DMS153 (cell line): Measurements from ENCODE around the gene HBS1L.

Experiments used
- DNase-seq: peaks from one replicate; lab custom pipeline; 2025; lab: John Stamatoyannopoulos, UW

Gene HBS1L

DNA sequence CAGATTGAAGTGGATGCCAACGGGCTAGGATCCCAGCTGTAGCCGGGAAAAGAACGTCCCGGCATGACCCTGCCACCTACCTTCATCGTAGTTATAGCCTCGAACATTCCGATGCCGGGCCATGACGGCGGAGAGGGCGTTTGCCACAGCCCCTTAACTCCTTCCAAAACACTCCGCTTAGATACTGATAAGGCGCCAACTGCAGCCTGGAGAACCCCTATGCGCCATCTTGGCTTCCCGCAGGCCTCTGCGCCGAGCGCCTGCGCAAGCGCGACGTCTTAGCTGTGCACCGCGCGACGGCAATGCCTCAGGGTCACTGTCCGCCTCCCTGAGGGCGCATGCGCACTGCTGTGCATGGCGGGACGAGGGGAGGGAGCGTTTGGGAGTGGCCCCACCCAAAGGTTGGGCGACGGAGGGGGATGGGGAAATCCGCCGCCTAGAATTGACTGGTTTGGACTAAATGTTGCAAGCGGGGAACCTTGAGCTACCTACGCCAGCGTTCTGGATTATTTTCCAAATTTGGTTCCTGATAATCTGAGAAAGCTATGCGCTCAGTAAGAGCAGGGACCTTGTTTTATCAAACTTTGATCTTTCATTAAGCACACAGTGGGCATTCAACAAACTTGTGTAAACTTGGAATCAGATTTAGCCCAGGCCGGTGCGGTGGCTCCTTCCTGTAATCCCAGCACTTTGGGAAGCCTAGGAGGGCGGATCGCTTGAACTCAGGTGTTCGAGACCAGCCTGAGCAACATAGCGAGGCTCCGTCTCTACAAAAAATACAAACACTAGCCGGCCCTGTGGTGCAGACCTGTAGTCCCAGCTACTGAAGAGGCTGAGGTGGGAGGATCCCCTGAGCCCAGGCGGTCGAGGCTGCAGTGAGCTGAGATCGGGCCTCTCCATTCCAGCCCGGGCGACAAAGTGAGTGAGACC is at the start of gene HBS1L:
HBS1L (minus strand) TSS at position 254 of the 930 bp plus-strand sequence; CDS start at position 123, 131 bp downstream.
- DNase-seq: peak; percentile 95

DNA sequence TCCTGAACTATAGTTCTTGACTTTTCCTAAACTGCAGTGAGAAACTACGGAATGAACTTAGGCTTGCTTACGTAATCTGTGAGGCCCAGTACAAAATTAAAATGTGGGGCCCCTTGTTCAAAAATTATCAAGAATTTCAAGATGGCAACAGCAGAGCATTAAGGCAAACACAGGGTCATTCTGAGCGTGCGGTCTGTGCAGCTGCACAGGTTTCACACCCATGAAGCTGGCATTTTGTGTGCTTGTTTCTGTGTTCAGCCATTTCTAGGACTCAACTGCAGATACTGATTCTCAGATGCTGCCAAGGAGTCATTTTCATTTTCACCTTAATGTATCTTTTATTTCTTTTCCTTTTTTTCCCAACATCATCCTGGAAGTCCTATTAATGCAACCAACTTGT is 49.6 kb upstream of the HBS1L start:
- DNase-seq: no peak

DNA sequence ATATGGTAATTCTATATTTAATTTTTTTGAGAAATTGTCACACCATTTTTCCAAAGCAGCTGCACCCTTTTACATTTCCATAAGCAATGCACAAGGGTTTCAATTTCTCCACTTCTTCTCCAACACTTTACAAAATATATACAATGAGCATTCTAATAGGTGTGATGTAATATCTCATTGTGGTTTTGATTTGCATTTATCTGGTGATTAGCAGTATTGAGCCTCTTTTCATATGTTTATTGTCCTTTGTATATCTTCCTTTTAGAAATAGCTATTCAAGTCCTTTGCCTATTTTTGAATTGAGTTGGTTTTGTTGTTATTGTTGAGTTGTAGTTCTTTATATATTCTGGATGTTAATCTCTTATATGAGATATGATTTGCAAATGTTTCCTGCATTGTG is 47.6 kb upstream of the HBS1L start:
- no peak for DNase-seq

DNA sequence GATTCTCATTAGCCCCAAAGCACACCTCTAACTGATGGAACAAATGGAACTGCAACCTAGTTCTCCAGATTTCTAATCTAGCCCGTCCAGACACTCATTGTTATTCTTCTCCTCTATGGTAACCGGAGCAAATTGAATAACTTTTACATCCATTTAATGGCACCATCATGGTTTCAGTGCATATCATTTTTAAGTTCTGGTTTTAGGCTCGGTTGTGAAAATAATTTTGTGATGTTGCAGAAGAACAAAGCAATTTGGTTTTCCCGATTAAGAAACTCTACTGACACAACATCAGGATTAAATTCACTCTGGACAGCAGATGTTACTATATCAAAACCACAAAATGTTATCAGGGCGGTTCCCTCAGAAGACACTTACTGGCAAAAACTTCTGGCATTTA is 42.5 kb upstream of the HBS1L start:
- no peak for DNase-seq

DNA sequence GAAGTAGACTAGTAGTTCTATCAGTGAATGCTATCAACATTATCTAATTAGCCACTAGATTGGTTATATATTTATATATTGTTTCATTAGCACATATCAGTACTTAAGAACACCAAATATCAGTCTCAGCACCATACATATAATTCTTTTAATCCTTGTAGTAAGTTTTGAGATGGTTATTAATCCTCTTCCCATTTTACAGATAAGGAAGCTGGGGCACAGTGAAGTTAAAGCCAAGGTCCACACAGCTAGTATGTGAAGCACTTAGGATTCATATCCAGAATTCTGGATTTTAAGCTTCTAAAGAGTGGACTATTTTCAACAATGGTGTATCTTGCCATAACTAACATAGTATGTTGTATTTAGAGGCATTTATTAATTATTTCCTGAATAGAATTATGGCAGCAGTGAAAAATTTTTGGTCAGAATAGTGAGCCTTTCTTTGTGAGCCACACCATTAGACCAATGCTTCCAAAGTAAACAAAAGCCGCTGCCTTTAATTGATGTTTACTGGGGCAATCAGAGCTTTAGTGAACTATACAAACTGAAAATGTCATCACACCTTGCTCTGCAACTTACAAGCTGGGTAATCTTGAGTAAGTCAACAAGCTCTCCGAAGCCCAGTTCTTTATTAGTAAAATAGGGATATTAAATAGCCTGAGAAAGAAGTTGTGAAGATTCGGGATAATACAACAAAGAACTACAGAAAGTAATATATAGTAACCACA is 41.9 kb upstream of the HBS1L start:
- no peak for DNase-seq

DNA sequence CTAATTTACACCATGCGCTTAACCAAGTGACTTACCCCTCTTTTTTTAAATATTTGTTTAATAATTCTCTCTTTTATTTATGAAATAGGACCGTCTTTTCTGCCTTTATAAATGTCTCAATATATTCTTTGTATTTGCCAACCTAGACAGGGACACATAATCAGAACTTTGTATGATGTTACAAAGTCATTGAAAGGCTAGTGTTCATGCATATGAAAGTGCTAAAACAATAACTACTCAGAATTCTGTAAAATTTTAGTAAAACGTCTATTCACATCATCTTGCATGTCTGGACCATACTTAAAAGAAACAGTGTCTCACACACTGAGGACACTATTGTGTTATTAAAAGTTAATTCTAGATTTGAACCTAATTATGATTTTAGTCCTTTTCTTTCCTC is 41.1 kb upstream of the HBS1L start:
- DNase-seq: no peak

DNA sequence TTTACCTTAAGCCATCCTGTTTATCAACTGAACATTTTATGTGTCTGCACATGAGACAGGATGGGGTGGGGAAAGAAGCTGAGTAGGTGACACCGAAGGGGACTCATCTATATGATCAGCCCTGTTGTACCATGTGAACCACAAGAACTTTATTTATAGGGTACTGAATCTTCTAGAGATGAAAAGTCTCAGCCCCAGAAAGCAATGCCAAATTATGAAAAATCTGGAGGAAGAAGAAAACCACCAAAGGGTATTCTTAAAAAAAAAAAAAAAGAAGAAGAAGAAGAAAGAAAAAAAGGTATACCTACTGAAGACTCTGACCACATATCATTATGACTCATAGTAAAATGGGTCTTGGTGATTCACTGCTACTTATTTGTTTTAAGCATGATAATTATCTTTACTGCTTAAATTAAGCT is 39.8 kb upstream of the HBS1L start:
- DNase-seq: no peak

DNA sequence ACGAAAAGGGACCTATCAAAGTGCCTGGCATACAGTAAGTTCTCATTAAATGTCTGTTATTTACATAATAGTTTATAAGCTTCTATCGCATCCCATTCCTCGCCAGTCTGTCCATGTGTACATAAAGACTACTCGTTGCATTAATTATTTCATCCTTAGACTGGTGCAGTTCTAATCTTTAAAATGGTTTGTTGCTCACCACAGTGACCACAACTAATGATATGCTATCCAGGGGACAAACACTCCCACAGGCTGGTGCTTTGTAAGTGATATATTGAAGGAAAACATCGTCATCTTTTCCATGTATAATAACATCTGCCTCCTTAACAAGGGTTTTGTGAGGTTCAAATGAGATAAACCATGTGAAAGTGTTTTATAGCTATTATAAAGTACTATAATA is 39.0 kb upstream of the HBS1L start:
- DNase-seq: no peak

DNA sequence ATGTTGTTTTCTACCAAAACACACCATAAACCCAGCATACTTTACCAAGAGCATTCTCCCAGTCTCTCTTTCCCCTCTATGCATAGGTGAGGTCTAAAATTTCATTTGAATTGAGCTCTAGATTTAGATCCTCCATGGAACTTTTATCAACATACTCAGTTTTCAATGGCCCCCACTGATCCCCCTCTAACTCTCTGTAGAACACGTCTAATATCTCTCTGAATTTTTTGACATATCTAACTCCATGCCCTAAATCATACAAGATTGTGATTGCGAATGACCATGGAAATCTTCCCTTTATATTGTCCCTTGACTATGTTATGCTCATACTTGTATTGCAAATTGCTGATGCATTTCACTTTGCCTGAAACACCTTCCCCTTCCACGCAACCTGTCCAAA is 38.1 kb upstream of the HBS1L start:
- DNase-seq: no peak

DNA sequence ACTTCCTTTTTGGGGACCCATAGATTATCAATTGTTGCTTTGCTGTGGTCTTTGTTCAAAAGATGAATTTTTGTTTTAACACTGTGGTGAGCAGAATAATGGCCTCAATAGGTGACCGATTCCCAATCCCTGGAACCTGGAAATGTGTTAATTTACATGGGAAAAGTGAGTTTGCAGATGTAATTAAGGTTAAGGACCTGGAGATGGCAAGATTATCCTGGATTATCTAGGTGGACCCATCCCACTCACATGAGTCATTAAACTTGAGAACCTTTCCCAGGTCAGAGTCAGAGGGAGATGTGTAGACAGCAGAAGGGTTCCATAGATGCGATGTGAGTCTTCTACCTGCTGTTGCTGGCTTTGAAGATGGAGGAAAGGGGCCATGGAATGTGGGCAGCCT is 36.2 kb upstream of the HBS1L start:
- DNase-seq: no peak

DNA sequence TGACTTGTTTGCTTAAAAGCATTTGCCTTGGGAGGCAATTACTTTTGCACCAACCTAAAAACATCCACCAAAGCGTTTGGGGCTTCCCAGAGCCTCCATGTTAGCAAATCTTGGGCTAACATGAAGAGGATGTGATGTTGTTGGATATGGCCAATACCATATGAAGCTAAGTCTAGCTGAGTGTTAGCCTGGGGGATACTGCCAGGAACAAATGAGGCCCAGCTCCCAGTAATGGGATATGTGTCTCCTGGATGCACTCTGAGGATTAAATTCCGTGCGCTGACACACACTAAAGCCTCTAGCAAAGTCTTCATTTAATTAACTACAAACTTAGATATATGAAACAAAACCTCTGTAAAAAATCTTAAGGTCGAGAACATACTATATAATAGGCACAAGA is 35.3 kb upstream of the HBS1L start:
- DNase-seq: no peak

DNA sequence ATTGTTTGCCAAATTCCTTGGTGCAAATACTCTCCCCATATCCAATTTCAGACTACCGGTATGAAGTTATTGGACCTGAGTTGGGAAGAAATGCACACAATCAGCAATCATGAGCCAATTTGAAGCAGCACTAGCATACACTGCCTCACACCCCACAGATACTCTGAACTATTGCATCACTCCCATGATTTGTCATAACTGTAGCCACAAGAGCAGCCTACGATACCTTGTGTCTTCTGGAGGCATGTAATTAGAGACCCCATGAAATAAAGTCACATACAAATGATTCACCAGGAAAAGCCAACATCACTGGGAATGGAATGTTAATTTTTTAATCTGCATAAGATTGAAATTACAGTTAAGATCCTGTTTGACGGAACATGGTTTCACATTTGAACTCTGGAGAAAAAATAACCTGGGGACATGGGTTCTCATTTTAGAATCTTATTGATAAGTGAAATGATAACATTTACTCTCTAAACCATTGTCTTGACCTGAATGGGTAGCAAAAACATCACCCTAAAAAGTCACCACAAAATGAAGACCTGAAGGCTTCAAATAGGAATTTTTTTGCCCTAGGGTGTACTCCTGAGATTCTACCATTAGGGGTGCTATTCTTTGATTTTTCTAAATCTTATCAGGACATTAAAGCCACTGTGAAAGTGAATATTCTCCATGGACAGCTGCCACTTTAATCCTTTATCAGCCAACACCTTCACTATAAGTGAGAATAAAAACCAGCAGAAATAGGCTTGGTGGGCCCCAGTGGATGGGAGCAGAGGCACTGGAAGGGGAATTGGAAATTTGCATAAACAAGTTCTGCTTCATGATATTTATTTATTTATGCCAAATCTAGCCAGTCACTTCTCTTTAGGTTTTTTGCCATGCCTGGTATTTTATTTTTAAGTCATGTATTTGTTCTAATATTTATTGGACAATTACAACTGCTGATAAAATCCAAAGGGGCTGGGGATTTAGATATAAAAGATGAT is 34.5 kb upstream of the HBS1L start:
- DNase-seq: no peak

DNA sequence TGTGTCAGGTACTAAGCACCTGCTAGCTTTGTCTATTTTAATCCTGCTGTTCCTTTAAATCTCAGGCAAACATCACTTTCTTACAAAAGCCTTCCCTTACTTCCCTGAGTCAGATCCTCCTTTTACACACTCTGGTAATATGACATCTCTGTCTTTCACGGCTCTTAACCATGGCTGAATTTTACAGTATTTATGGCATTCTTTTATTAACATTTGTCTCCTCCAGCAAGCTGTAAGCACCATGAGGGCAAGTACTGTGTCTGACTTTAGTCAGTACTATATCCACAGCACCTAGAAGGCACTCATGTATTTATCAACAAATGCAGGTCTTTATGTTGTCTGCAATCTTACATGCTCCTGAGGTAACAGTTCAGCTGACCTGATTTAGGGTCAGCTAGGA is 33.7 kb upstream of the HBS1L start:
- DNase-seq: no peak

DNA sequence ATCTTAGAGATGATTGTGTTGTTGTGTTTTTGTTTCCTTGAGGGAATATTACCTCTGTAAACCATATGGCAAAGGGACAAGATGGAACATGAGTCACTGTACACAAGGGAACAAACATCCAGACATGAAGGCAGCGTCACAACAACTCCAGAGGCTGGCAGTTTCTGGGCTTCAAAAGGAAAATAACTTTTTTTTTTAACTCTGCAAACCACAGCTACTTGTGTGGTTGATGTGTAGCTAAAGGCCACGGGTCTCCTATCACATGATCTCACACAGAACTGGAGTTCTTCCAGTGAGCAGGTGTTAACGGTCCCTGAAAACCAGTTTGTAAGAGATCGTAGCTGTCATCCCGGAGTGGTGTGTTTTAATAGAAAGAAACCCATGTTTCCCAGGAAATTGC is 33.2 kb upstream of the HBS1L start:
- DNase-seq: no peak

DNA sequence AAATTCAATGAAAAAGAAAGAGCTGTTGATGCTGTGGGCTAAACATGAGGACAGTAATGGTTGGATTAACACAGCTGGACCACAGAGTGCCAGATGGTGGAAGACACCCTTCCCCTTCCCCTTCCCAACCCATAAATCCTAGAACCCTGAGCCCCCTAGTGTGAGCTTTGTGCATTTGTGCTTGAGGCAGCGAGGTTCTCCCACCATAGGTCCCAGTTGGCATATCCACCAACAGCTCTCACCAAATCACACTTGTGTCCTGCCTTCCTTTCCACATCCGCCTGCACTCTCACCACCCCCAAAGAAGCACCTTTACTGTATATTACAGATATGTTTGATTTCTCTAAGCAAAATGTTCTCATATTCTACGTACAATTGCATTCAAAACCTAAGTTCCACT is 32.8 kb upstream of the HBS1L start:
- DNase-seq: no peak

DNA sequence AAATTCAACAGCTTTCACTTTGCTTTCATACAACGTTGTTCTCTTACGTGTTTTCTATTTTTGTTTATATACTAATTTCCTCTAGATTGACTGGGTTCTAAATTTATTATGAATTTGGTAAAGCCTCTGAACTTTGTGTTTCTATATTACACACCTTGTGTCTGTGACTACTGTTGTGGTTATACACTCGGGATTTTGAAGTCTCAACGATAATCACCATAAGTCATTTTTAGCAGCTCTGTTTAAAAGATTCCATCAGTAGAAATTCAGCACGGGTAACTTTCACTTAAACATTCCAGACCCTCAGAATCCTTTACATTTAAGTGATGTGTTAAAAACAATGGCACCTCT is 31.8 kb upstream of the HBS1L start:
- no peak for DNase-seq

DNA sequence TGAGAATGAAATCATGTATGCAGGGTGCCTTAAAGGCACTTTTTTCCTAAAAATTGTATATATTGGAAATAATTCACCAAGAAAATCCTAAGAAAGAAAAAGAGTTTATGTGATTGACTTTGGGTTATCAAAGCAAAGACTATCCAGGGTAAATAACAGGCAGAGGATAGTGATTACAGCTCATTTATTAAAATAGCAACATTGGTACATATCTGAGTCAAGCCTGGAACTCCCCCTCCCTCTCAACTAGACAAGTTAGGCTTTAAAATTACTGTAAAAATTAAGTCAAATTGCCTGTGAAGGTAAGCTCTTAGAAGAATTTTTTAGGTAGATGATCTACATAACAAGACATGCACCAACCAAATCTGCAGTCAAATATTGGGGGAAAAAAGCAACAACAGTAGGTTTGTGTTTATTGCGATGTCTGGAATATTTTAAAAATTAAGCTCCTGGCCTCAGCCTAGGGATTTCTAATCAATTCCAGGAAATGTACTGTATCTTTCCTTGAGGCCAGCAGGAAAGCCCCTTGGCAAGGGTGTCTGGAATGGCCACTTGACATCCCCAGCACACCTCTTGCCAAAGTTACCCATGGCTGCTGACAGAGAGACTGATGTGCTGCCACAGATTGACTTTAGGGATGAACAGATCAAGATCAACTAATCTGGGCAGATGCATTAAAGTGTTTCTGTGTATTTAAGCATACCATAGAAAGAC is 31.2 kb upstream of the HBS1L start:
- no peak for DNase-seq

DNA sequence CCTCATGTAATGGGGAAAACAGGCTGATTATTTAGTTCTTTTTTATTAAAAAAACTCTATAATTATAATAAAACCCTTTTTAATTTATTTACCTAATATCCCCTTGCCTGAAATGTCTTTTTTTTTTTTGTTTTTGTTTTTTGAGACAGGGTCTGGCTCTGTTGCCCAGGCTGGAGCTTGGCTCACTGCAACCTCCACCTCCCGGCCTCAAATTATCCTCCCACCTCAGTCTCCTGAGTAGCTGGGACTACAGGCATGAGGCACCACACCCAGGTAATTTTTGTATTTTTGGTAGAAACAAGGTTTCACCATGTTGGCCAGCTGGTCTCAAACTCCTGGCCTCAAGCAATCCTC is 30.3 kb upstream of the HBS1L start:
- DNase-seq: no peak

DNA sequence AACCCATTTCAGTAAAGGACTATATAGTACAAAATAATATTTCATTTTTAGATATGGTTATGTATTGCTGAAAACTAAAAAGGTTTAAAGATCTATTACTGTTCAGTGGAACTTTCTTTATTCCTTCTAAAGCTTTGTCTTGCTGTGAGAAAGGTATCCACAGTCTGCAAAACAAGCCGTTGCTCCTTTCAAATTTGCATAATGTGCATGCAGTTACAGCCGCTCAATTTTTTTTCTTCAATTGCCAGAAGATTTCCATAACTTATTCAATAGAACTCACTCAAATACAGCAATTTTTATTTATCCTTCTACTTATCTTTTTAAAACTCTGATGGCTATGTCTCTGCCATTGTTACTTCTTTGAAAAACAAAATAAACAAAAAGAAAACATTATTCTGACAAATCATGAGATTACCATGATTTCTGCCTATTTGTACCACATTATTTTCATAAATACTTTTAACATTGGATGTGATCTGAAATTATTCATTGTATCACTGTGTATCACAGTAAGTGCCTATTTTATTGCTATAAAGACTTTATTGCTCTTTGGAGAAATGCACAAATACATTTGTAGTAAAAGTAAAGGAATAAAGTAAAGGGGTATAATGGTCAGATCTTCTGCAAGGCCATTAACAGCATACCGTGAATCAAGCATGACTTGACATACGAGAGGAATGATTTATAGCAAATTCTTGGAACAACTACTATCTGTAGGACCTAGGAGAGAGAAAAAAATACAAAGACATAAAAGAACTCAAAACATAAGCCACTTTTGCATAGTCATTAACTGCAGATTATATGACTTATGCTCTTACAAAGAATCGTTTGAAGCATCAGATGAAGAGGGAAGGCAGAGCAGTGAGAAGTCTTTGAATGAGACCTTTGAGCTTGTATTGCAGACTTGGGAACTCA is 29.6 kb upstream of the HBS1L start:
- DNase-seq: no peak

DNA sequence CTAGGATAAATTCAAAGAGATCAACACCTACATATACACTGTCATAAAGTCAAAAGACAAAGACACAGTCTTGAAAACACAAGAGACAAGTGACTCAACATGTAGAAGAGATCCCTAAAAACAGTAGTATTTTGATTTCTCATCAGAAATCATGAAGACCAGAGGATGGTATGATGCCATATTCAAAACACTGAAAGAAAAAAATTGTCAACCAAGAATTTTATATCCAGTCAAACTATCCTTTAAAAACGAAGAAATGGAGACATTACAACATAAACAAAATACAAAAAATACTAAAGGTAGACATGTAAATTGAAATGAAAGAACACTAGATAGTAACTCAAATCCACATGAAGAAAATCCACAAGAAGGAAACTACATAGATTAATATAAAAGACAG is 27.3 kb upstream of the HBS1L start:
- no peak for DNase-seq

DNA sequence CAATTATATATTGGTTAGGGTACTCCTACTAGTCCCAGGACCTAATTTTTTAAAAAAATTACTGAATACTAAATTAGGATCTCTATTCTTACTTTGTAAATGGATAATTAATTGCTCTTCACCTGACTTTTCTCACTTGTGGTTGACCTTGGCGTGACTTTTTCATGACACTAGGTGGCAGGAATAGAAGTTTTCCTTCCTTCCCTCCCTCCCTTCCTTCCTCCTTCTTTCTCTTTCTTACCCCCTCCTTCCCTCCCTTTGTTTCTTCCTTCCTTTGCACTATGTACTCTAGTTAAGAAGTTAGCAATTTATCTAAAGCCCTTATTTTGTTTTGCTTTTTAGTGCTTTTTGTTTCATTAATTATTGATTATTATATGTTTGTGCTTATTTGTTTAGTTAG is 20.4 kb upstream of the HBS1L start:
- DNase-seq: no peak
